Activated CD4-positive, CD25-positive, alpha-beta regulatory T cell treated with anti-CD3 and anti-CD28 coated beads, Interleukin-2, amount 50 U/mL, for 72 hours (primary cell): ENCODE measurements around the gene SACM1L.

Experiments used
- DNase-seq: peaks from one replicate; pipeline ENCODE4 v3.0.0; 2021

Gene SACM1L, protein sequence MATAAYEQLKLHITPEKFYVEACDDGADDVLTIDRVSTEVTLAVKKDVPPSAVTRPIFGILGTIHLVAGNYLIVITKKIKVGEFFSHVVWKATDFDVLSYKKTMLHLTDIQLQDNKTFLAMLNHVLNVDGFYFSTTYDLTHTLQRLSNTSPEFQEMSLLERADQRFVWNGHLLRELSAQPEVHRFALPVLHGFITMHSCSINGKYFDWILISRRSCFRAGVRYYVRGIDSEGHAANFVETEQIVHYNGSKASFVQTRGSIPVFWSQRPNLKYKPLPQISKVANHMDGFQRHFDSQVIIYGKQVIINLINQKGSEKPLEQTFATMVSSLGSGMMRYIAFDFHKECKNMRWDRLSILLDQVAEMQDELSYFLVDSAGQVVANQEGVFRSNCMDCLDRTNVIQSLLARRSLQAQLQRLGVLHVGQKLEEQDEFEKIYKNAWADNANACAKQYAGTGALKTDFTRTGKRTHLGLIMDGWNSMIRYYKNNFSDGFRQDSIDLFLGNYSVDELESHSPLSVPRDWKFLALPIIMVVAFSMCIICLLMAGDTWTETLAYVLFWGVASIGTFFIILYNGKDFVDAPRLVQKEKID

DNA sequence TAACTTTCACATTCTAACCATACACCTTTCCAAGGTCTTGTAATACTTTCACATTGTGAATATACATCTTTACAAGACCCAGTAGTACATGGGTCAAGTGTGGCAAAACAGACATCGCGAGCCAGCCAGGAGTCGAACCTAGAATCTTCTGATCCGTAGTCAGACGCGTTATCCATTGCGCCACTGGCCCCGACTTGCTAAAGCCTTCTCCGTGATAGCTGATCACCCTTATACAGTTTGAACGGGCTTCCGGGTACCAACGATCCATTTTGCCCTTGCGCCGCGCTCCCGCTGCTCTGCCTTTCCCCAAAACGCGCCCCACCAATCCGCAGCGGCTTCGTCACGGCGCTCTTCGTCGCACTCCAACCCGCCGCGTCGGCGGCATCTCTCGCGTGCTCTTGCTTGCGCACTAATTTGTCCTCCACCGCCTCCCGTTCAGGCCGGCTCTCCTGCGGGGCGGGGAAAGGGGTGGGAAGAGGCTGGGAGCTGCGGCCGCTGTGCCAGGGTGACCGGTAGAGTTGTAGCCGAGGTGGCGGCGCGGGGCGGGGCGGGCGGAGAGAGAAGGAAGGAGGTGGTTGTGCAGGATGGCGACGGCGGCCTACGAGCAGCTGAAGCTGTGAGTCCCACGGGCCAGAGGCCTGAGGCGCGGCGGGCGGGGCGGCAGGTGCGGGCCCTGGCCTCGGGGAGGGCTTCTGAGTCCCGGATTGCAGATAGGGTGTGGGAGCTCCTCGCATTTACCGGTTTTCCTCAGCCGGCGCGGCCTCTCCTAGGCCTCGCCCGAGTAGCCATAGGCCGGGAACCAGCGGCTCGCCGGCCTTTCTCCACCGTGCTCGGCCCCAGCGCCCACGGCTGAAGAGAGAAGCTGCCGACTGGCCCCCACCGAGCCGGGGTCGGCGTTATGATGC, at the start of gene SACM1L:
TSS of gene SACM1L (plus strand) at position 515 of the 905 bp plus-strand sequence. CDS start at position 585, 70 bp downstream.
- DNase-seq, result peak; percentile 96

DNA sequence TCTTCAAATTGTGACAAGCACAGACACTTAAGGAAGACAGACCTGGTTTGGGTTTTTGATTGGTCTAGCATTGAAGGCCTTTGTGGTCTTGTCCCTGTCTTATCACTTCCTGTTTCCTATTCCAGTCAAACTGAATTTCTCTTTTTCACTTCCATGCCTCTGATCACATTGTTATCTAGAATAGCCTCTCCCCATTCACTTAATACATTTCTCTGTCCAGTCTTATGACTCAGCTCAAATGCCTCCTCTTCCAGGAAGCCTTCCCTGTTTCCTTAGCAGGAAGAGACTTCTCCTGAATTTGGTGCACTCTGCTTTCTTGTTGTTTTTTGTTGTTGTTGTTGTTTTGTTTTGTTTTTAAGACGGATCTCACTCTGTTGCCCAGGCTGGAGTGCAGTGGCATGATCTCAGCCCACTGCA, 49.1 kb upstream of the SACM1L start:
- no peak for DNase-seq

DNA sequence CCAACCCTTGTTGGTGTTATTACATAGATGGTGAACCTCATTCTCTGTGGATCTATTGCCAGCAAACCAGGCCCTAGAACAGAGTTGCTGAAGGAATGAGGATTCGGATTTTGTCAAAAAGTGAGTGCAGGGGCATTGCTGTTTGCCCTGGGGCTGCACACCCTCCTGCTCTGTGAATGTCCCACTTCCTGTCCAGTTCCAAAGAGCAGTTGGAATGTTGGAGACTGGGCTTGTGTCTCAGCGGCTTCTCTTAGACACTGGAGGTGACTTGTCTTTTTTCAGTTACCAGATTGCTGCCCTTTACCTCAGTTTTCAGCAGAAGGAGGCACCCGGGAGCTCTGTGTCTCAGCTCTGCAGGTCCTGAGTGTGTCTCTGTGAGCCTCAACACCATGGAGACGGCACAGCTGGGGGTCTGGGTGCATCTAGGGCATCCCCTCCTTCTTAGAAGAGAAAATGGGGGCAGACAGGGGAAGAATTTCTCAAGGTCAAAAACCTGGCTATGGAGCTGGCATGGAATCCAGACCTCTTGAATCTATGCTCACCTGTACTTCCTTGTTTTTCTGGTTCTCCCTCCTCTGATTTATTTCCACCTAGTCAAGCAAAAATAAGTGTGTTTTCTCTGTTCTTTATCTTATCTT, 48.4 kb upstream of the SACM1L start:
- DNase-seq, result no peak

DNA sequence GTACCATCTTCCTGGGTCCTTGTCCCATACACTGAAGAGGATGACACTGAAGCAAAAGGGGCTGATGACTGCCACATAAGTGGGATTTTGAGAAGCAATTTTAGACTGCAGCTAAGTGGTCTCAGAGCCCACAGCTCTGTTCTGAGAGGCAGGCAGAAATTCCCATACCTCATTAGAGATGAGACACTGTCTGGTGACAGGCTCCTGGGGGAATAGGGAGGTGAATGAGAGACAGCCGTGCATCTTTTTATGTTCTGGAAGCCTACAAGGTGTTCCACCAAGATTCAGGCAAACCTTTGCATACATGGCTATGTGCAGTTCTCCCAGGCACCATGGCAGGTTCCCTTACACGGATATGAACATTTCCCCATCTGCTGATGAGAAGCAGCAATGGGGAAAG, 47.4 kb upstream of the SACM1L start:
- DNase-seq, result no peak

DNA sequence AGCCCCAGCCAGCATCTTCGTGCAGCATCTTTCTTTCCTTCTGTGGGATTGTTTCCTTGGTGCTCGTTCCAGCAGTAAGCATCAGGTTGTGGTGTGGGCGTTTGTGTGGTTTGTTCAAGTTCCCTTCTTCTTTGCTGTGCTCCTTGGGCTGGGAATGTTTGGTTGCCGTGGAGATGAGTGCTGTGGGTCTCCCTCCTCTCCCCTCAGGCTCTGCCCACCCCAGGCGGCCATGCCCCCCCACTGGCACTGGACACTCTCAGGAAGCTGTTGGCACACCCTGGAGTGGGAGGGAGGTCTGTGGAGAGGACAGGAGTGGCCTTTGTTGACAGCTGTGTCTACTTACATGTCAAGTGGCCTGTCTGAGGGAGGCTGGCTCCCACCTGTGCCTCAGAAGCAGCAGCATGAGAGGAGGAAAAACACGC, 46.5 kb upstream of the SACM1L start:
- DNase-seq, result no peak

DNA sequence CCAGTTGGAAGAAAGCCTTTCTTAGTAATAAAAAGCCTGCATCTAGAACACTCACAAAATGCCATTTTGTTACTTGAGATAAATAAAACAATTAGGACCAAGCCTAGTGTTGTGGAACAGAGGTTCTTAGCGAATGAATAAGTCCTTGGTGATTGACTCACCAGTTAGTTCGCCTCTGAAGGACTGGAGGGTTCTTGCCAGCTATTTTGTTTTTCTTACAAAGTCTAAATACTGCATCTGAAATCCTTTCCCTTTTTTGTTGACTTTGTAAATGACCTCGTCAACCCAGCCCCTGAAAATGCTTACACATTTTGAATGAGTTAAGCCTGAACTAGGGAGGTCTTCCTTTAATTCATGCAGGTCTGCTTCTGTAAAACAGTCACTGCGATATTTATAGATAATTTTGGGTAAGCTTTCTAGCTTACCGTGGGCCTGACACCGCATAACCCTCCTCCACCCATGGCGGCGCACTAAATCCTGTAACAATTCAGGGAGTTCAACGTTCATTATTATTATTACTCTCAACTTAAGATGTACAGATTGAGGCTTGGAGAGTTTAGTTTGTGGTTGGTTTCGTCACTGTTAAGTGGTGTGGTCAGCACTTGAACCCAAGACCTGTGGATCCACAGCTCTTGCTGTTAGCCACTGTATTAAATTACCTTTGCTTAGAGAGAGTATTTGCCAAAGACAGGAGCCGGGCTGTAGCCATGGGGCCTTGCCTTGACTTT, 45.0 kb upstream of the SACM1L start:
- DNase-seq, result no peak

DNA sequence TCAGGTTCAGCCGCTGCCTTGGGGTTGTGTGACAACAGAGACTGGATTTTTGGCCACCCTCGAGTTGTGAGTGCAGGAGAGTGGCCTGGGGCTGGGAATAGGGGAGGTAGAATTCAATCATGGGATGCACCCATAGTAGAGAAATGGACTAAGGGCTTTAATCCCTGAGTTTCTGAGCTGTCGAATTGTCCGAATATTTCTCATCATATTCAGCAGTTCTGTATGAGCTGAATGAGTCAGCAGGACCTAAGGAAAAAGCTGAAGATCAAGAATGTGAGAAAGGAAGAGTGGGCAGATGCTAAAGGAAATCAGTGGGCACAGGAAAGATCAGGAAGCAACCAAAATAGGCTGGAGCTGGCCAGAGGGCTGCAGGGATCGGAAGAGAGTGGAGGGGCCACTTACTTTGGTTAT, 44.4 kb upstream of the SACM1L start:
- no peak for DNase-seq

DNA sequence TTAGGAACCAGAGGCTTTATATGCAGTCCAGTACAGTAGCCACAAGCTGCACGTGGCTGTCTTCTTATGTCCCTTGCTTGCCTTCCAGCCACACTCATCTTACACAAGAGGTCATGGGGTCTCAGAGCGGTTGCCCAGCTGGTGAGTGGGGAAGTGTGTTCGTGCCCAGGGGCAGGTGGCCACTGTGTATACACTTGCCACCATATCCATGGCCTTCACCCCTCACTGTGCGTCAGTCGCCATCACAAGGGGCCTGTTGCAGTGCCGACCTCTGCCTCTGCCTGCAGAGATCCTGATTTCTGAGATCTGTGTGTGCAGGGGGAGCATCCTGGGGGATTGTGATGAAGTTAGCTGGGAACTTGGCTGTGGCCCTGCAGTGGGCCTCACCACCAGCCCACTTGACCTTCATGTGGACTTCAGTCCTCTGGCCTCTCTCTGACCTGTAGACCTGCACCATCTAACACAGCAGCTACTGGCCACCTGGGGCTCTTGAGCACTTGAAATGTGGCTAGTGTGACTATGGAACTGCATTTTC, 43.1 kb upstream of the SACM1L start:
- no peak for DNase-seq

DNA sequence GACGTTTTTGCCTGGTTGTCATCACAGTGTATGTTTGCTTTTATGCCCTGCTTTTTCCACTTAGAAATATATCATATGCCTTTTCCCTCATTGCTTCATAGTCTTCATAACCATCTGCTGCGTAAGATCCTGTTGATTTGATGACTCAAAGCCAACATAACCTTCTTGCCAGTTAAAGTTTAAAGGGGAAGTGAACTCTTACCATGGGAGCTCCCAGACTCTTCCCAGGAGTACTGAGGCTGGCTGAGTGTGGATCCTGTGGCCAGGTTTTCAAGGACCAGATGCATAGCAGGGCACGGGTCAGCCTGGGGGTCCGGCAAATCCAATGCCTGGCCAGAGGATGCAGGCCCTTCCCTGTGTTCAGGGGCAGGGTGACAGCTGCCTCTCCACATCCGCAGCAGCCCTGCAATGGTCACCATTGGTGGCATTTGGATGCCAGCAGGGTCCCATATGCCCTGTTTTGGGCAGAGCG, 42.0 kb upstream of the SACM1L start:
- DNase-seq, result no peak

DNA sequence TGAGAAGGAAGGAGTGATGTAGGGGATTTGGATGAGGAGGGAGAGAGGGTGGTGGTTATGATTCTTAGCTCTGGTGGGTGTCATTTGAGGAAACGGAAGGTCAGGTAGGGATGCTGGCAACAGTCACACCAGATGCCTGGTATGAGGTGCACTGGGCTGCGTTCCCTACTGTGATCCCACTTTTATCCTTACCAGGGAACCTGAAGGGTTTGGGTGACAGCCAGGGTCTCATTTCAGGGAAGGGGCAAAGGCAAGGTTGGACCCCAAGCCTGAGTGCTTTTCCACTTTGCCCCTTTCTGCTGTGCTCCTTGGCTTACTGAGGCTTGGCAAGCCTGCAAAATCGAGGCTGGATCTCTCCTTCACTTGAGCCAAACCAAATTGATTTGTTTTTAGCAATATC, 36.0 kb upstream of the SACM1L start:
- no peak for DNase-seq

DNA sequence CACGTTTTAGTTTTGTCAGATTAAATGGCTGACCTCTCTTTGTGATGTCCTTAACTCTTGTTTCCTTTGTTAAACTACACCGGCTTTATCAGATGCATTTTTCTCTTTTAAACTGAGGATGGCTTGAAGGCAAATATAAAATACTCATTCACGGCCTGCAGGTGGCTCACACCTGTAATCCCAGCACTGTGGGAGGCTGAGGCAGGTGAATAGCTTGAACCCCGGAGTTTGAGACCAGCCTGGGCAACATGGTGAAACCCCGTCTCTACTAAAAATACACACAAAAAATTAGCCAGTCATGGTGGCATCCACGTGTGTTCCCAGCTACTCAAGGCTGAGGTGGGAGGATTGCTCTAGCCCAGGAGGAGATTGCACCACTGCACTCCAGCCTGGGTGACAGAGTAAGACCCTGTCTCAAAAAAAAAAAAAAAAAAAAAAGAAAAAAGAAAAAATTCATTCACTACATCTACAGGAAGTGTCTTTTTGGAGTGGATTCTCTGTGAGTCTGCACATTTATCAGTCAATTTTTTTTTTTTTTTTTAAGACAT, 34.7 kb upstream of the SACM1L start:
- DNase-seq, result no peak

DNA sequence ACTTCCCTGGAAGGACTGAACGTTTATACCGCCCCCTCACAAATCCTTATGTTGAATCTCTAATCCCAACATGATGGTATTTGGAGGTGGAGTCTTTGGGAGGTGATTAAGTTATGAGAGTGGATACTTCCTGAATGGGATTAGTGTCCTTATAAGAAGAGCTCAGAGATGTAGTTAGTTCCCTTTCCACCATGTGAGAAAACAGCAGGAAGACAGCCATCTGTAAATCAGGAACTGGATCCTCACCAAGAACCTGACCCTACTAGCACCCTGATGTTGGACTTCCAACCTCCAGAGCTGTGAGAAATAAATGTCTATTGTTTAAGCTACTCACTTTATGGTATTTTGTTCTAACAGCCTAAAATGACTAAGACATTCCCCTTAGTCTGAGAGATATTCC, 33.3 kb upstream of the SACM1L start:
- no peak for DNase-seq

DNA sequence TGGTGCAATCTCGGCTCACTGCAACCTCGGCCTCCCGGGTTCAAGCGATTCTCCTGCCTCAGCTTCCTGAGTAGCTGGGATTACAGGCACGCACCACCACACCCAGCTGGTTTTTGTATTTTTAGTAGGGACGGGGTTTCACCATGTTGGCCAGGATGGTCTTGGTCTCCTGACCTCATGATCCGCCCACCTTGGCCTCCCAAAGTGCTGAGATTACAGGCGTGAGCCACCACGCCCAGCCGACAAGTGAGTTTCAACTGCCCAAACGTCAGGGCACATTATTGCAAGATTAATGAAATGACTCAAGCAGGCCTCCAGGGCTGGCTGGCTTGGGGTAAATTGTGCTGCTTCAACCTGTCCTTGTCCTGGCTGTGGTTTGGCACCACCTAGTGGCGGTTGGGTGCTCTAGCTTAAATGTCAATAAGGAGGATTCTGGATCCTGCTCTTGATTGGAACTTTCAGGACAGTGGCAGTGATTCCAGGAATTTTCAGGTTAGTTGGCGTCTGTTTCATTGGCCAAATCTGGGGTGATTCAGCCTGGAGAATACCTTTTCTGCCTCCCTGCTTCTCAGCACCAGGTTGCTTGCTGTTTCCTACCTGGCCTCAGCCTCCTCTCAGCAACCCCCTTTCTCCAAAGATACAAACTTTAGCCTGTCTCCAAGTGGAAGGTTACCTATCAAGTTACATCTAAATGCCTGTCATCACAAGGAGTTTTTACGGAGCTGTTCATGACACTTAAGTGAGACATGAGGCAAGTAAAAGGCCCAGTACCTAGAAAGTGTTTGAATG, 32.4 kb upstream of the SACM1L start:
- peak; percentile 82 for DNase-seq

DNA sequence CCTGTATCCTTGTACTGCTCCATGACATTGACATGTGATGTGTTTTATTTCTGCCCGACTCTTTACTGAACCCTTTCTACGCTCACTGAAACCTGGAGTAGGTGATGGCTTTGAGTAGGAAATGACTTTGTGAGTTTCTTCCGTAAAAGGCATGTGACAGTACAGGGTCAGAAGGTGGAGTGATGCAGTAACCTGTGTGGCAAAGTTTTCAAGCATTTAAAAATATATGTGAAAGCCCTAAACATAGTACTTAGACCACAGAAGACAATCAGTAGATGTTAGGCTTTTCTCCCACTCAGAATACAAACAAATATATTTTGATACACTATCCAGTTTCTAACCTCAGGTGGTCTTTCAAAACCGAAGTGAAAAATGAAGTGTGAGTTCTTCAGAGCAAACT, 31.3 kb upstream of the SACM1L start:
- DNase-seq, result no peak

DNA sequence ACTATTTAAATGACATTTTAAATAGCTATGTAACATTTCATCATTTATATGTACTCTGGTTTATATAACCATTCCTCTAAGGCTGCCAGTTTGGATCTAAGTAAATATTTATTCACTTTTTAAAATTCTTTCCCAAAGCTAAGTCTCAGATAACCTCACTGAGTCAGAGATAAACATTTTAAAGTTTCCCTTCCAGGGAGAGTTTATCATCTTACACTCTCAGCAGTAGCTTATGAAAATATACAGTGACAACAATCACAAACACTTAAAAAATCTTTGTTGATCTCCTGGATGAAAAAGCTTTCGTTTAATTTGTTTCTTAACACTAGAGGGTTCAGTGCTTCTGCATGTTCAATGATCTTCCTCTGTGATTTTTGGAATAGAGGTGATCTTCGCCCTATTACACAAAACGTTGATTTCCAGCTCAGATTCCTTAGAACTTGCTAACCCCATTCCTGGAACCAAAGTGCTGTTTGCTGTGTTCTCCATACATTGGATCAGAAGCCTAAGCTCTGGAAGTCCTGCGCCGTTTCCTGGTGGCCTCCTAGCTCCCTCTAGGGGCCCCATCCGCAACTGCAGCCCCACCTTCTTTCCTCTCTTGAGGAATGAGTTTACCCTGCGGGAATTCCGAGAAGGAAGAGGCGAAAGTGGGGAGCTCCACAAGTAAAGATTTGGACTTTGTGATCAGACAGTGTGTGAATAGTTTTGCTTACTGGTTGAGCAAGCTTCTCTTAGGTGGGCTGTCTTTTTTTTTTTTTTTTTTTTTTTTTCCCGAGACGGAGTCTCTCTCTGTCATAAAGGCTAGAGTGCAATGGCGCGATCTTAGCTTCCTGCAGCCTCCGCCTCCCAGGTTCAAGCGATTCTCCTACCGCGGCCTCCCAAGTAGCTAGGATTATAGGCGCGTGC, 29.3 kb upstream of the SACM1L start:
- DNase-seq, result peak; percentile 44

DNA sequence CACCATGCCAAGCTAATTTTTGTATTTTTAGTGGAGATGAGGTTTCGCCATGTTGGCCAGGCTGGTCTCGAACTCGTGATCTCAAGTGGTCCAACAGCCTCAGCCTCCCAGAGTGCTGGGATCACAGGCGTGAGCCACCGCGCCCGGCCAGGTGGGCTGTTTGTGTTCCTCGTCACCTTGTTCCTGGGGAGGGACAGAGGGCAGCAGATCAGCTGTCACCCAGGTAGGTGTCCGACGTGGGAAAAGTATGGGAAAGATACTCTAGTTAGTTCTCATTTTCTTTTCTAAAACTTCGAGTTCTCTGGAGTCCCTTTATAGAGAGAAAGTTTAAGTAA, 28.7 kb upstream of the SACM1L start:
- DNase-seq, result no peak

DNA sequence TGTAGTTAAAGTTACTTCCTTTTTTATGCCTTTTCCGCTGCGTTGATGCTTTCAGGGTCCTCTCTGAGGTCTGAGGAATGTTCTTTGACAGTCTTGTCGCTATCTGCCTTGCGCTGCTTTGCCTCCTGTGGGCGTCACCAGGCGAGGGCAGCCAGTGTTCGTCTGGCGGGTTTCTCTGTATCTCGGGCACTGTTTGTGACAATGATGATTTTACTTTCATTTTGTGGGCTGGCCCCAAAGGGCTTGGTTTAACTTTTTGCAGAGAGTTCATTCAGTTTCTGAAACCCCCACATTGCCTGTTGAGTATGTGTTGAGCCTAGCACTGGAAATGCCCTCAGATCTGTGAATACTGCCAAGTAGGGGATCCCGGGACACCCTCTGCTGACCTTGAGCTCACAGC, 24.6 kb upstream of the SACM1L start:
- peak; percentile 65 for DNase-seq

DNA sequence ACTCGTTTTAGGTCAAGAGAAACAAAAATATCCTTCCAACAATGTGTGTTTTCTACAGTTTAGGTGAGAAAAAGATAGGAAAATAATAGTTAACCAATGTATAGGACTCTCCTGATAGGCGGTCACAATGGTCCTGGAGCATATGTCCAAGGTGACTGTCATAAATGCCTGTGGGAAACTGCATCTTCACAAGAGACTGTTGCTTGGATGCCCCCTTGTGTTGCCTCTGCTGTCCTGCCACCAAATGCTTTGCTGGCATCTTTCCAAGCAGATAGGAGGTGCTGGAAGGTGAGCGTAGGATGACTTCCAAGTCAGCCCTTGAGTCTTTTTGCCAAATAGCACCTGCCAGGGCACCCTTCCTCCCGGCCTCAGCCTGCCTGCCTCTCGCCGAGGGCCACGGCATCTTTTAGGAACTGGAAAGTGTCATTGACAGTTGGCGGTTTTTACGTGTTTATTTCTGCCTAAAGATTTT, 24.1 kb upstream of the SACM1L start:
- DNase-seq, result no peak

DNA sequence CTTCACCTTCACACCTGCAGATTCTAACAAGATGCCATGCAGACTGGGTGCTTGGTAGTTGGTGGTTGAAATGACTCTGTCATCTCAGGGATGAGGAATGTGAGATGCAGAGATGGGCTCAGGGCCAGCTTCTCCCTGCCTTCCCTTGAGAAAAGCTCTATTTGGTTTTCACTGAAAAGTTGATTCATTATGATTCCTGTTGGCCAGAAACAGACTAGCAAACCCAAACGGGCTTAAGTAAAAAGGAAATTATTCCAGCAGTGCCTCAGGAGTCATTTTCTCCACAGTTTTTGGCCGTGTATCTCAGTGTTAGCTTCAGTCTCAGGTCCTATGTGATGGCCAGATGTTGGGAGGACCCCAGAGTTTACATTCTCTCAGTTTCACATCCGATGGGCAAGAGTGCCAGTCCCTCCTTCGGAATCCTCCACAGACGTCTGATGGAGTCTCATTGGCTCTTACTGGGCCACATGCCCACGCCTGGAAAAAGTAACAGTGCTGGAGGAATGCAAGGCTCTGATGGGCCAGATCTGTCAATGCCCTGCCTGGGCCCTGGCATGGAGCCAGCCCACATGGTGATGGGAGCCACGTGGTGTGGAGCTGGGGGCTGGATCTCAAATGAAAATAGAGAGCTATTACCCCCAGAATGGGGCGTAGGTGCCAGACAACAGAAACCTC, 22.3 kb upstream of the SACM1L start:
- DNase-seq, result no peak
